Stimulated activated CD8-positive, alpha-beta memory T cell treated with anti-CD3 and anti-CD28 coated beads, Interleukin-12 subunit alpha, Interleukin-12 subunit beta, amount 100 ng/mL, for 4 hours (primary cell): ENCODE results near the gene HIVEP3.

Source experiments
- DNase-seq: peaks from one replicate; pipeline ENCODE4 v3.0.0-alpha.2; 2020; ENCODE audit warnings: low read depth

HIVEP3 gene

DNA sequence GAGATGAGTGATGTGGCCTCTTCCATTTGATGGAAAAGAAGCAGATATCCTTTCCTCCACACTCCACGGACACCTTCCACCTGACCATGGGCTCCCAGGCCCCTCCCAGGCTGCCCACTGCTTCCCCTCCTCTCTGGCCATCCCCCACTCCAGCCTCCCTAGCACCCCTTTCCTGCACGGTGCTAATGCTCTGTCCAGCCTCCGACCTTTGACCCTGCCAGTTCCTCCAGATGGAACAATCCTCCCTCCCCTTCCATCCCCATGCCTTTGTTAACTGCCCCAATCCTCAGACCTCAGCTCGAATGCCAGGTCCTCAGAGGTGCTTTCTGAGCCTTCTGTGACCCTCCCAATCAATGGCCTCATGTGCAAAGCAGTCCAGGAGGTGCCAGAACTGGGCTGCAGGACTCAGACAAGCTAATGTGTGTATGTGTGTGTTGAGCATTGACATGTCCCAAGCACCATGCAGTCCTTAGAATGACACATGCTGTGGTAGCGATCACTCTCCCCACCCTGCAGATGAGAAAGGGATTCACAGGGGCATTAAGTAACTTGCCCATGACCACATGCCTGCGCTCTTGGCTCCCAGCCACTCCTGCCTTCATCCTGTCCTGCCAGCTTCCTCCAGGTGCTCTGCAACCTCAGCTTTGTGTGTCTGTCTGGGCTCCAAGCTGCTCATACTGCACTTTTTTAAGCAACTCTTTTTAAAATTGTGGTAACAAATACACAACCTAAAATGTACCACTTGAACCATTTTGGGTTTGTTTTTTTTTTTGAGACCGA is 370.8 kb downstream of the HIVEP3 start:
- DNase-seq, result no peak

GRCh38 chr1:41547336-41547735 is 371.4 kb downstream of the HIVEP3 start:
- no peak for DNase-seq

GRCh38 chr1:41546833-41547135 is 371.9 kb downstream of the HIVEP3 start:
- DNase-seq, result no peak

- no peak for DNase-seq
Measured at GRCh38 chr1:41545996-41546832, 372.5 kb downstream of the HIVEP3 start.

DNA sequence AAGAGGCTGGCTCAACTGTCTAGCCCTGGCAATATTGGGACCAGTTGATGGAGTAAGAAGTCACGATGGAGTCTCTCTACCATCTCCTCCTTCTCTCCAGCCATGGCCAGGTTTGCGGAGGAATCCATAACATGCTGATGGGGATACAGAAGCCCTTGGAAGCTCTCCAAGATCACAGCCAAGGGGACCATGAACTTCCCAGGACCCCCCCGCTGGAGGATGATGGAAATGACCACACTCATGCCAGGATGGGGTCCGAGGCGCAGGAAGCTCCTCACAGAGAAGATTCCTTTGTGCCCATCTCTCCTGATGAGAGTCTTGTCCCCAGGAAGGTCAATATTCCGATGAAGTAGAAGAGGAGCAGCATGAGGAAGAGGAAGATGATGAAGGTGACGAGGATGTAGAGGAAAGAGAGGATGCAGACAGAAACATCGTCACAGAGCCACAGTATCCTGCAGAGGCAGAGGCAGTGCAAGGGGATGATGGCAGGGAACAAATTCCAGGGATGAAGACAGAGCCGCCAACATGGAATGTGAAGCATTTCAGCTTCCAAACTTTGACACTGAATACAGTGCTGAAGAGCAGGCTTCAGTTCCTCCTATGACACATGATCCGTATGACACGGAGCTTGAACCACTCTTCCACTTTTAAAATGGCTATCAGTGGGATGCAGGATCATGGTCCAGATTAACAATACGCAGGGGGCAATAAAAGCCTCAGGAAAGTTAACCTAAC is 376.4 kb downstream of the HIVEP3 start:
- no peak for DNase-seq

DNA sequence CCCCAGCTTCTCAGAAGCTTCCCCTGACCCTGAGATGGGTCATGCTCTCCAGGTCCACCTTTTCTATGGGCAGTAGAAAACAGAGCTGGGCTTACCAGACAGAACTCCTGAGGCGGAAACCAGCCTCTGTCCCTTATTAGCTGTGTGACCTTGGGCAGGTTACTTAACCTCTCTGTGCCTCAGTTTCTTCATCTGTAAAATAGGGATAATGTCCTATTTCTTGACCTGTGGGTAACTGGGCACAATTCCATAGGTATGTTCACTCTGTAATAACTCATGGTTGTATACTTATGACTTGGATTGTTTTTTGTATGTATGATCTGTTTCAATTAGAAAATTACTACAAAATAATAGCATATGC is 377.1 kb downstream of the HIVEP3 start:
- DNase-seq, result no peak

DNA sequence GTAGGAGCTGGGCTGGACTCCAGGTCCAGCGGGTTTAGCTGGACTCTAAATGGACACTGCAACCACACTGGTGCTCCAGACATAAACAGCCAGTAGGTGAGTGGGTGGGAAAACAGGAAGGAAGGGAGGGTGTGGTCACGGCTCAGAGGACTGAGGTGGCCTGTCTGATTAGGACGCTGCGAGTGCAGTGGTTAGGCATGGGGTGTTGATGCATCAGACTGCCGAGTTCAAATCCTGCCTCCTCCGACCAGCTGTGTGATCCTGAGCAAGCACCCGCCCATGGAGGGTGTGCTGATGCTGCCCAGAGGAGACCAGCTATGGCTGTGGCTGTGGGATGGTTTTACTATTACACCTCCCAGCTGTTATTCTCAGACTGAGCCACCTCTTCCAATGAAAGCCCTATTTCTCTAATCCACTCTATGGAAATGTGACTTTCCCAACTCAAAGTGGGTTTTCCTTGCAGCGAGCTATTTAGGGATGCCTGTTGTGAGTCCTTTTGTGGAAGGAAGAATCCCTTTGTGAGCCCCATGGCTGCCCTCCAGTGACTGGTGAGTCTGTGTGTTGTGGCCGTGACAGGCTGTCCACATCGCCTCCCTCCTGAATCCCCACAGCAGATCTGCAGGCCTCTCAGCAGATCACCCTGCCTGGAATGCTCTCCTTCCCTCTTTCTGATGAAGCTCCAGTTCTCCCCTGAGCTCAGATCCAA is 377.7 kb downstream of the HIVEP3 start:
- DNase-seq, result no peak

- DNase-seq, result no peak
Measured at GRCh38 chr1:41539999-41540398, 378.7 kb downstream of the HIVEP3 start.

GRCh38 chr1:41539418-41539805 is 379.3 kb downstream of the HIVEP3 start:
- DNase-seq, result no peak

- DNase-seq, result no peak
Measured at GRCh38 chr1:41538741-41539417, 379.8 kb downstream of the HIVEP3 start.

DNA sequence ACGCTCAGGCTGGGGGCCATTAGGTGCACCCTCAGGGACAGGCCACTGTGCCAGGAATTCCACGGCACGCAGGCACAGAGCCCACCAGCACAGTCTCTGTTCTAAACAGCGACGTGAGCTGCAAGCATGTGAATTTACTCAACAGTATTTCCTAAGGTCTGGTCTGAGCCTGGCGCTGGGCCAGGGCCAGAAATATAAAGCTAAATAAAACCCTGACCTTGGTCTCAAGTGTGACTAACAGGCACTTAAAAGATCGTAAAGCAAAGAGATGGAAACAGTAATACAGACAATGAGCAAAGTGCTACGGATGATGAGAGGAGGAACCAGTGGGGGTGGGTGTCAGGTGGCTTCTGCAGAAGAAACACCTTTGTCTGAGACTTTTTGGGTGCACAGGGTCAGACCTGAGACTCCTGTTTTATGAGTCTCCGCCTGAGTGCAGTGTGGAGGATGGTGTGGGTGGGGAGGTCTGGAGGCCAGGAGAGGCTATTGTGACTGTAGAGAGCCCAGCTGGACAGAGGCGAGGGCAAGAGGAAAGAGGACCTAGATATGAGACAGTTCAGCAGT is 380.9 kb downstream of the HIVEP3 start:
- no peak for DNase-seq

GRCh38 chr1:41537251-41537650 is 381.5 kb downstream of the HIVEP3 start:
- no peak for DNase-seq

DNA sequence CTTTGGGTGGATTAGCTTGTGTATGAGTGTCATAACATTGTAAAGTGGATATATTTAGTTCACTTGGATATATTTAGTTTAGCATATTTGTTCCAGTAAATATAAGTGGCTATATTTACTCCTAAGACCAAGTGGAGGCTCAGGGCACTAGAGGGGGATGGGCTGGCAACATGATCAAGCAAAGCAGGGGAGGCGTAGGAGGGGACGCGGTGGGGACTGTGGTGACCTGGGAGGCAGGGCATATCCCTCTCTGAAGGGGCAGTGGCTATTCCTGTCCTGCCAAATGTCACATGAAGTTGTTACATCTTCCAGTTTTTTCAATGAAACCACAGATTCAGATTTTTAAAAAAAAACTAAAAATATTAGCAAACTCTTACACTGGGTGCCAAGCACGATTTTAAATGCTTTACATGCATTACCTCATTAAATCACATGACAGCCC is 382.3 kb downstream of the HIVEP3 start:
- no peak for DNase-seq

DNA sequence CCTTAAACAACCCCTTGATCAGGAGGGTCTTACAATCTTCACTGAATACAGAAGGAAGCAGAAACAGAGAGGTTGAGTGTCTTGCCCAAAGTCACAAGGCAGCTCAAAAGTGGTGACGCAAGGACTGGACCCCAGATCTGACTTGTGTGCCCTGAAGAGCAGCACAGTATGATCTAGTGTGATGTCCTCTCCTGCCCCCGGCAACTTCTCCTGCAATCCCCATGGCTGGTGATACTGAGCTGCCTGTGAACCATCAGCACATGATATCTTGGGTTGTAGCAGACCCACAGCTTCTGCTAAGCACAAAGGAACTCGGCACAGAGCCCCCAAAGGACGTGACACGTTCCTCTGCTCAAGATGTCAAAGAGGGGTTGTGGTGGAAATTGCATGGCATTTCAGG is 383.0 kb downstream of the HIVEP3 start:
- no peak for DNase-seq

- DNase-seq, result no peak
Measured at GRCh38 chr1:41535276-41535675, 383.4 kb downstream of the HIVEP3 start.

- DNase-seq, result no peak
Measured at GRCh38 chr1:41534181-41535076, 384.3 kb downstream of the HIVEP3 start.

DNA sequence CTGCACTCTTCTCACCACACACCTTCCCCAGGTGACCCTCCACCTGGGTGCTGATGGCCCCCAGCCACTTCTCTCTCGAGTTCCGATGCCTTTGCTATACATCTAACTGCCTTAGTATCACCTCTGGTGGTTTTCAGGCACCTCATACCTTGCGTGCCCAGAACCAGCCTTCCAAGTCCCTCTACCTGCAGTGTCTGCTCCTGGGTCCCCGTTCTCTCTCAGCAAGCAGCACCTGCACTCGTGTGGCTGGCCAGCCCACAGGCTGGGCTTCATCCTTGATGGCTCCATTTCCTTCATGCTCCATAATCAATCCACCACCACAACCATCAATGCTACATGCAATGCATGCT is 385.0 kb downstream of the HIVEP3 start:
- no peak for DNase-seq

DNA sequence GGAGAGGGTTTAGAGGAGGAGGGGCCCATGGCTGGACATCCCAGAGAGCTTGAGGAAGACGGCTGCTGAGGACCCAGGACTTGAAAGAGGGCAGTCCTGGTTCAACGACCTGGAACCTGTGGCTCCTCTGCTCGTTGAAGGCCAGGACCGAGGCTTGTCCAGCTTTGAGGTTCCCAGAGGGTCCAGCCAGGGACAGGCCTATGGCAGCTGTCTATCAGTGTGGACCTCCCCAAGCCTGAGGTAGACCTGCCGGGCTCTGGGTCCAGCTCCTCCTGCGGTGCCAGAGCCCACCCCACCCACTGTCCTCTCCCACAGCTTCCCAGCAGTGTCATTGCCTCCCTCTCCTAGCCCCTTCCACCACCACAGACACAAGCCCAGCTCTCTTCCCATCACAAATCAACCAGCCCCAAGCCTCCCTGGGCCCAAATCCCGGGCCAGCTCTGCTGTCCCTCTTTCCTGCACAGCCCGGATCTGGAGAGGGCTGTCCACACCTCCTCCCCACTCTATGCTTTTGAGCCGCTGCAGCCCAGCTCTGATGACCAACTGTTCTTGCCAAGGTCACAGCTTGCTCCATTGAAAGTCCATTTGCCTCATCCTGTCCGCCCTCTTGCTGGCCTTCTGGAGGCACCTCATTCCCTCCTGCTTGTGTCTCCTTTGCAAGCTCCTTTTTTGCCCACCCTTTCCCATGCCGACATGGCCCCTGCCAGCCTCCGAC is 385.5 kb downstream of the HIVEP3 start:
- DNase-seq, result no peak

DNA sequence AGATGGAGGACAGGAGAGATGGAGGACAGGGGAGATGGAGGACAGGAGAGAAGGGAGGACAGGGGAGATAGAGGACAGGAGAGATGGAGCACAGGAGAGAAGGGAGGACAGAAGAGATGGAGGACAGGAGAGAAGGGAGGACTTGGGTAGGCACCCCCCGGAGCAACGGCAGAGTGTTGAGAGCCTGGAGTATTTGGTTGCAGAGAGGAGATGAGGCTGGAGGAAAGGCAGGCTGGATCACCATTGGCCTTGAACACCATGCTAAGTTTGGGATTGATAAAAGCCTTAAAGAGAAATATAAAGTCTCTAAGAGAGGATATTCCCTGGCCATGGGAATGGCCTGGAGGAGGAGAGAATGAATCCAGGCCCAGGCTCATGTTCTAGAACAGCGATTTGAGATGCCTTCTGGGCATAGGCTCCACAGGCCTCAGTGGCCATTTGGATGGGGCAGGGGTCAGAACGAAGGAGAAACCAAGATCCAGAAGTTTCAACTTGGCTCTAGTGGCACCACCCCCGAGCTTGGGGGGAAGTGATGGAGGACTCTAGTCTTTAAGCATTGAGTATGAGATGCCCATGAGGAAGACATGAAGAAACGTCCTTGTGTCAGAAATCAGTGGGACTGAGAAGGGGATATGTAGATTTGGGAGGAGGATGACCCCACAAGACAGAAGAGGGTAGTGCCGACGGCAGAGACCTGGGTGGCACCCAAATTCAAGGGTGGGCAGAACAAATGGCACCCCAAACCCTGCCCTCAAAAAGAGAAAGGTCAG is 386.3 kb downstream of the HIVEP3 start:
- DNase-seq, result no peak
